Naive thymus-derived CD4-positive, alpha-beta T cell (primary cell): Measurements from ENCODE around the gene LRP6. TPM values are rescaled to one million over a fixed set of nuclear protein-coding genes. Genes with fewer than 3 reads are reported as not detected.

Experiments
- ATAC-seq: fragments of 150-1000 bp; cut with Tn5 transposase; 2 replicates; pipeline ENCODE4 v1.10.0; 2021; ENCODE audit warnings: mild to moderate bottlenecking, moderate library complexity
- CTCF ChIA-PET: fragments of 350-600 bp; sonication (Branson Sonifier 250); formaldehyde crosslinking; loops from one replicate; lab custom pipeline; 2021; ENCODE audit warnings: antibody characterized with exemption; lab: Charles Lee
- POLR2A ChIA-PET: fragments of 350-600 bp; sonication (Branson Sonifier 250); formaldehyde crosslinking; loops from one replicate; lab custom pipeline; 2021; ENCODE audit warnings: antibody characterized with exemption, inconsistent platforms; lab: Charles Lee
- DNase-seq, 9 donors: peaks; one replicate each; pipeline versions ENCODE4 v3.0.0 to v3.0.0-alpha.2; 2020 to 2022; ENCODE audit warnings: mixed read lengths in 1 of 9
- H3K27ac ChIP-seq: one replicate; pipeline ENCODE4 v1.7.0; 2013; ENCODE audit warnings: mild to moderate bottlenecking, low read depth, low read length, moderate library complexity
- H3K27me3 ChIP-seq, 2 donors: one replicate each; pipeline ENCODE4 v1.7.0; 2013; ENCODE audit warnings: low read length in 2 of 2, mild to moderate bottlenecking in 2 of 2, moderate library complexity in 2 of 2; ENCODE audit not compliant: control insufficient read depth in 2 of 2, insufficient read depth in 2 of 2
- H3K36me3 ChIP-seq, 3 experiments: 1 replicate in 2 of 3; 2 replicates in 1 of 3; pipeline ENCODE4 v1.7.0; 2013; ENCODE audit warnings: low read length in 3 of 3, mild to moderate bottlenecking in 3 of 3, moderate library complexity in 1 of 3; ENCODE audit not compliant: insufficient read depth in 3 of 3, control insufficient read depth in 2 of 3
- H3K4me1 ChIP-seq, 2 donors: one replicate each; pipeline ENCODE4 v1.7.0; 2013; ENCODE audit warnings: low read length in 2 of 2, mild to moderate bottlenecking in 2 of 2, moderate library complexity in 1 of 2; ENCODE audit not compliant: control insufficient read depth in 2 of 2, insufficient read depth in 2 of 2
- H3K4me3 ChIP-seq: 2 replicates; pipeline ENCODE4 v1.7.0; 2013; ENCODE audit warnings: mild to moderate bottlenecking, low read length
- H3K9me3 ChIP-seq, 3 experiments: 1 replicate in 2 of 3; 2 replicates in 1 of 3; pipeline ENCODE4 v1.7.0; 2013; ENCODE audit warnings: low read length in 3 of 3; ENCODE audit not compliant: control insufficient read depth in 2 of 3
- H3K27ac Mint-ChIP-seq, 9 donors: one replicate each; pipeline ENCODE4 v1.8.0; 2020 to 2022; ENCODE audit warnings: mixed read lengths in 9 of 9, mild to moderate bottlenecking in 8 of 9, moderate library complexity in 5 of 9, inconsistent platforms in 2 of 9
- H3K27me3 Mint-ChIP-seq, 5 donors: one replicate each; pipeline ENCODE4 v1.8.0; 2021 to 2022; ENCODE audit warnings: mixed read lengths in 5 of 5, mild to moderate bottlenecking in 1 of 5
- H3K36me3 Mint-ChIP-seq, 5 donors: one replicate each; pipeline ENCODE4 v1.8.0; 2020 to 2022; ENCODE audit warnings: mixed read lengths in 5 of 5, mild to moderate bottlenecking in 3 of 5, inconsistent platforms in 1 of 5
- H3K4me1 Mint-ChIP-seq, 7 donors: one replicate each; pipeline ENCODE4 v1.8.0; 2020 to 2022; ENCODE audit warnings: mixed read lengths in 7 of 7, mild to moderate bottlenecking in 3 of 7, inconsistent platforms in 1 of 7
- H3K4me3 Mint-ChIP-seq, 10 donors: one replicate each; pipeline ENCODE4 v1.8.0; 2020 to 2022; ENCODE audit warnings: mild to moderate bottlenecking in 10 of 10, mixed read lengths in 10 of 10, moderate library complexity in 6 of 10, inconsistent platforms in 2 of 10
- H3K9me3 Mint-ChIP-seq, 11 donors: one replicate each; pipeline ENCODE4 v1.8.0; 2020 to 2022; ENCODE audit warnings: mixed read lengths in 11 of 11, mild to moderate bottlenecking in 4 of 11, inconsistent platforms in 1 of 11, moderate library complexity in 1 of 11
- intact Hi-C, 2 donors: fragments of 100-400 bp; cut with micrococcal nuclease; formaldehyde crosslinking; loops; one replicate each; pipeline ENCODE4 v1.15.1; 2023
- polyA plus RNA-seq, 2 donors: library from polyadenylated mRNA; unstranded; fragments of 300-500 nt; fragmentation: Illumina TruSeq; gene quantifications; one replicate each; pipeline ENCODE4 v1.2.3, GENCODE V29; 2021
- total RNA-seq, 6 experiments: library from RNA in 5 of 6; stranded (reverse) in 5 of 6; gene quantifications; 1 replicate in 5 of 6; 2 replicates in 1 of 6; pipeline ENCODE4 v1.2.3 and lab custom pipeline; 2021 to 2026

Gene LRP6
- total and polyA plus RNA-seq, 7 experiments from 2014 or later: 1.6 to 12.6 (median 5.2) TPM

- Histone ChIP-seq H3K27ac (no peak overlapping the region), H3K4me1 (no peaks in the 10 kb centered on the region), H3K27me3 (no peaks in the 10 kb centered on the region), H3K36me3 (no peaks in the 10 kb centered on the region), H3K9me3 (peaks cover 0 to 23% (median 6%) of the 10 kb centered on the region in 3 experiments), H3K4me3 (no peak overlapping the region)
- CTCF ChIA-PET: no interaction called here
- peaks cover 11 to 69% (median 15%) of the 10 kb centered on the region in 11 donors for H3K9me3 Mint-ChIP-seq
- DNase-seq (no peak), ATAC-seq (no peak)
- peaks cover 0 to 2% (median 0%) of the 10 kb centered on the region in 5 donors for H3K27me3 Mint-ChIP-seq
- no peak overlapping the region for H3K4me3 Mint-ChIP-seq
- H3K27ac Mint-ChIP-seq: no peak overlapping the region
- POLR2A ChIA-PET: no interaction called here
- intact Hi-C loops: no loop called here
- H3K36me3 Mint-ChIP-seq: peaks cover 4 to 32% (median 18%) of the 10 kb centered on the region in 5 donors
- H3K4me1 Mint-ChIP-seq: no peaks in the 10 kb centered on the region
Measured at GRCh38 chr12:12107678-12108077, 159.2 kb downstream of the LRP6 start.

GRCh38 chr12:12099102-12099501 is 167.7 kb downstream of the LRP6 start:
- peaks cover 5 to 30% (median 9%) of the 10 kb centered on the region in 5 donors for H3K36me3 Mint-ChIP-seq
- DNase-seq (no peak), ATAC-seq (no peak)
- intact Hi-C loops: no loop called here
- Histone ChIP-seq H3K4me1 (no peaks in the 10 kb centered on the region), H3K9me3 (no peaks in the 10 kb centered on the region), H3K27me3 (no peaks in the 10 kb centered on the region), H3K36me3 (no peaks in the 10 kb centered on the region), H3K27ac (no peak overlapping the region), H3K4me3 (no peak overlapping the region)
- peaks cover 0 to 2% (median 0%) of the 10 kb centered on the region in 7 donors for H3K4me1 Mint-ChIP-seq
- ChIA-PET POLR2A (no interaction called here), CTCF (interaction anchor here (0.6 kb wide), 1 partner anchor 1366 kb away, joined by 4 read pairs; no protein-coding TSS in a partner anchor)
- H3K27me3 Mint-ChIP-seq: peaks cover 0 to 4% (median 0%) of the 10 kb centered on the region in 5 donors
- H3K27ac Mint-ChIP-seq: no peak overlapping the region
- H3K4me3 Mint-ChIP-seq: no peak overlapping the region
- H3K9me3 Mint-ChIP-seq: peaks cover 0 to 10% (median 3%) of the 10 kb centered on the region in 11 donors

GRCh38 chr12:12098691-12099015 is 168.2 kb downstream of the LRP6 start:
- no peak overlapping the region for H3K27ac Mint-ChIP-seq
- peaks cover 0 to 9% (median 2%) of the 10 kb centered on the region in 11 donors for H3K9me3 Mint-ChIP-seq
- Histone ChIP-seq H3K4me1 (no peaks in the 10 kb centered on the region), H3K27ac (no peak overlapping the region), H3K4me3 (no peak overlapping the region), H3K27me3 (no peaks in the 10 kb centered on the region), H3K36me3 (no peaks in the 10 kb centered on the region), H3K9me3 (no peaks in the 10 kb centered on the region)
- no peak for DNase-seq
- ATAC-seq: no peak
- peaks cover 5 to 30% (median 9%) of the 10 kb centered on the region in 5 donors for H3K36me3 Mint-ChIP-seq
- H3K4me3 Mint-ChIP-seq: no peak overlapping the region
- peaks cover 0 to 4% (median 0%) of the 10 kb centered on the region in 5 donors for H3K27me3 Mint-ChIP-seq
- POLR2A ChIA-PET: no interaction called here
- CTCF ChIA-PET: no interaction called here
- intact Hi-C loops: no loop called here
- H3K4me1 Mint-ChIP-seq: peaks cover 0 to 2% (median 0%) of the 10 kb centered on the region in 7 donors

- H3K27me3 Mint-ChIP-seq: peaks cover 0 to 4% (median 0%) of the 10 kb centered on the region in 5 donors
- ATAC-seq: no peak
- Histone ChIP-seq H3K27me3 (no peaks in the 10 kb centered on the region), H3K36me3 (no peaks in the 10 kb centered on the region), H3K4me1 (no peaks in the 10 kb centered on the region), H3K9me3 (no peaks in the 10 kb centered on the region), H3K27ac (no peak overlapping the region), H3K4me3 (no peak overlapping the region)
- H3K36me3 Mint-ChIP-seq: peaks cover 0 to 27% (median 6%) of the 10 kb centered on the region in 5 donors
- CTCF ChIA-PET: no interaction called here
- peaks cover 0 to 6% (median 0%) of the 10 kb centered on the region in 11 donors for H3K9me3 Mint-ChIP-seq
- DNase-seq: no peak
- intact Hi-C loops: no loop called here
- no peak overlapping the region for H3K4me3 Mint-ChIP-seq
- peaks cover 0 to 2% (median 0%) of the 10 kb centered on the region in 7 donors for H3K4me1 Mint-ChIP-seq
- POLR2A ChIA-PET: no interaction called here
- H3K27ac Mint-ChIP-seq: no peak overlapping the region
Measured at GRCh38 chr12:12097891-12098690, 168.8 kb downstream of the LRP6 start.

- POLR2A ChIA-PET: no interaction called here
- peaks cover 0 to 14% (median 0%) of the 10 kb centered on the region in 5 donors for H3K36me3 Mint-ChIP-seq
- H3K4me1 Mint-ChIP-seq: peaks cover 0 to 2% (median 0%) of the 10 kb centered on the region in 7 donors
- no peaks in the 10 kb centered on the region for H3K4me1 ChIP-seq
- no peaks in the 10 kb centered on the region for H3K9me3 ChIP-seq
- ATAC-seq: no peak
- peaks cover 0 to 7% (median 0%) of the 10 kb centered on the region in 5 donors for H3K27me3 Mint-ChIP-seq
- intact Hi-C loops: no loop called here
- no peaks in the 10 kb centered on the region for H3K27me3 ChIP-seq
- H3K9me3 Mint-ChIP-seq: peaks cover 0 to 2% (median 0%) of the 10 kb centered on the region in 11 donors
- no peak overlapping the region for H3K27ac Mint-ChIP-seq
- CTCF ChIA-PET: interaction anchor here (0.6 kb wide), 1 partner anchor 514 kb away, joined by 3 read pairs; no protein-coding TSS in a partner anchor
- no peak overlapping the region for H3K4me3 ChIP-seq
- H3K4me3 Mint-ChIP-seq: no peak overlapping the region
- H3K36me3 ChIP-seq: no peaks in the 10 kb centered on the region
- no peak for DNase-seq
- H3K27ac ChIP-seq: no peak overlapping the region
Measured at GRCh38 chr12:12095021-12095420, 171.8 kb downstream of the LRP6 start.

DNA sequence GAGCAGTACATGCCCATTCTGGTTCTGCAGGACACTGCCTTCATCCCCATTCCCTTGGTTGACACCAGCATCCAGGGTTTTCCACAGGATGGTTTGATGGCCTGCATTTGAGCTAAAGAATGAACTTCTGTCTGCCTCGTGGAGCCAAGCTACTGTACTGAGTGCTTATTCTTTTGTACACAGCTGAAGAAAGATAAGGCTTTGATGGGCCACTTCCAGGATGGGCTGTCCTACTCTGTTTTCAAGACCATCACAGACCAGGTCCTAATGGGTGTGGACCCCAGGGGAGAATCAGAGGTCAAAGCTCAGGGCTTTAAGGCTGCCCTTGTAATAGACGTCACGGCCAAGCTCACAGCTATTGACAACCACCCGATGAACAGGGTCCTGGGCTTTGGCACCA is 172.4 kb downstream of the LRP6 start:
- Mint-ChIP-seq H3K9me3 (peaks cover 0 to 2% (median 0%) of the 10 kb centered on the region in 11 donors), H3K4me1 (peaks cover 0 to 2% (median 0%) of the 10 kb centered on the region in 7 donors), H3K36me3 (peaks cover 0 to 14% (median 0%) of the 10 kb centered on the region in 5 donors), H3K27me3 (peaks cover 0 to 7% (median 0%) of the 10 kb centered on the region in 5 donors), H3K4me3 (no peak overlapping the region), H3K27ac (no peak overlapping the region)
- ChIA-PET POLR2A (no interaction called here), CTCF (interaction anchor here (0.6 kb wide), 1 partner anchor 513 kb away, joined by 3 read pairs; no protein-coding TSS in a partner anchor)
- Histone ChIP-seq H3K36me3 (no peaks in the 10 kb centered on the region), H3K27me3 (no peaks in the 10 kb centered on the region), H3K9me3 (no peaks in the 10 kb centered on the region), H3K4me1 (no peaks in the 10 kb centered on the region), H3K27ac (no peak overlapping the region), H3K4me3 (no peak overlapping the region)
- ATAC-seq (no peak), DNase-seq (no peak)
- intact Hi-C loops: no loop called here
